Measurements from ENCODE around the gene PRODH2. TPM values are rescaled to one million over a fixed set of nuclear protein-coding genes. Genes with fewer than 3 reads are reported as not detected.

PRODH2 gene
- total and polyA plus RNA-seq, 12 donors = 0.07 to 0.46 TPM; not detected in 10

GRCh38 chr19:35789195-35789977 lies 23.3 kb downstream of the PRODH2 start:
- no peak overlapping the region for H3K4me3 ChIP-seq
- no peaks in the 10 kb centered on the region for H3K9me3 ChIP-seq (replicated peaks in 1 of 3)
- H3K36me3 ChIP-seq (replicated peaks in 1 of 2) = no peaks in the 10 kb centered on the region
- H3K4me1 ChIP-seq (replicated peaks in 1 of 2) = no peaks in the 10 kb centered on the region
- no peak overlapping the region for H3K27ac ChIP-seq
- WGBS, 4 donors = 83 to 90% (median 89%) methylated on average over 8 to 11 of the region's 11 CpGs
- TF ChIP-seq, protein P1, sequence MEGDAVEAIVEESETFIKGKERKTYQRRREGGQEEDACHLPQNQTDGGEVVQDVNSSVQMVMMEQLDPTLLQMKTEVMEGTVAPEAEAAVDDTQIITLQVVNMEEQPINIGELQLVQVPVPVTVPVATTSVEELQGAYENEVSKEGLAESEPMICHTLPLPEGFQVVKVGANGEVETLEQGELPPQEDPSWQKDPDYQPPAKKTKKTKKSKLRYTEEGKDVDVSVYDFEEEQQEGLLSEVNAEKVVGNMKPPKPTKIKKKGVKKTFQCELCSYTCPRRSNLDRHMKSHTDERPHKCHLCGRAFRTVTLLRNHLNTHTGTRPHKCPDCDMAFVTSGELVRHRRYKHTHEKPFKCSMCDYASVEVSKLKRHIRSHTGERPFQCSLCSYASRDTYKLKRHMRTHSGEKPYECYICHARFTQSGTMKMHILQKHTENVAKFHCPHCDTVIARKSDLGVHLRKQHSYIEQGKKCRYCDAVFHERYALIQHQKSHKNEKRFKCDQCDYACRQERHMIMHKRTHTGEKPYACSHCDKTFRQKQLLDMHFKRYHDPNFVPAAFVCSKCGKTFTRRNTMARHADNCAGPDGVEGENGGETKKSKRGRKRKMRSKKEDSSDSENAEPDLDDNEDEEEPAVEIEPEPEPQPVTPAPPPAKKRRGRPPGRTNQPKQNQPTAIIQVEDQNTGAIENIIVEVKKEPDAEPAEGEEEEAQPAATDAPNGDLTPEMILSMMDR (IDR thresholded peaks at IDR 0.05) = no peak
- TF ChIP-seq POLR2A (IDR thresholded peaks at IDR 0.05) = no peak
- DNase-seq = no peak
- intact Hi-C loops (cut with DNase I) = no loop called here
- no peaks in the 10 kb centered on the region for H3K27me3 ChIP-seq

- Histone ChIP-seq H3K4me1 (replicated peaks in 1 of 2) (no peaks in the 10 kb centered on the region), H3K4me3 (no peak overlapping the region), H3K27ac (no peak overlapping the region), H3K36me3 (replicated peaks in 1 of 2) (no peaks in the 10 kb centered on the region), H3K9me3 (replicated peaks in 1 of 3) (no peaks in the 10 kb centered on the region), H3K27me3 (no peaks in the 10 kb centered on the region)
- WGBS, 4 donors = 80 to 85% (median 83%) methylated on average over 6 to 12 of the region's 12 CpGs
- intact Hi-C loops (cut with DNase I) = no loop called here
- TF ChIP-seq, protein P1 (IDR thresholded peaks at IDR 0.05) = no peak
- TF ChIP-seq POLR2A (IDR thresholded peaks at IDR 0.05) = no peak
- DNase-seq = no peak
Measured at GRCh38 chr19:35788205-35788960, 24.3 kb downstream of the PRODH2 start.

DNA sequence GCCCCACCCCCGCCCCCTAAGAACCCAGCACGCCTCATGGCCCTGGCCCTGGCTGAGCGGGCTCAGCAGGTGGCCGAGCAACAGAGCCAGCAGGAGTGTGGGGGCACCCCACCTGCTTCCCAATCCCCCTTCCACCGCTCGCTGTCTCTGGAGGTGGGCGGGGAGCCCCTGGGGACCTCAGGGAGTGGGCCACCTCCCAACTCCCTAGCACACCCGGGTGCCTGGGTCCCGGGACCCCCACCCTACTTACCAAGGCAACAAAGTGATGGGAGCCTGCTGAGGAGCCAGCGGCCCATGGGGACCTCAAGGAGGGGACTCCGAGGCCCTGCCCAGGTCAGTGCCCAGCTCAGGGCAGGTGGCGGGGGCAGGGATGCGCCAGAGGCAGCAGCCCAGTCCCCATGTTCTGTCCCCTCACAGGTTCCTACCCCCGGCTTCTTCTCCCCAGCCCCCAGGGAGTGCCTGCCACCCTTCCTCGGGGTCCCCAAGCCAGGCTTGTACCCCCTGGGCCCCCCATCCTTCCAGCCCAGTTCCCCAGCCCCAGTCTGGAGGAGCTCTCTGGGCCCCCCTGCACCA lies 25.3 kb downstream of the PRODH2 start:
- DNase-seq = no peak
- WGBS, 4 donors = 95 to 100% (median 98%) methylated on average over 4 to 15 of the region's 15 CpGs; no CpG with 5 or more reads in 1 of the 4 donors
- no peaks in the 10 kb centered on the region for H3K36me3 ChIP-seq (replicated peaks in 1 of 2)
- H3K9me3 ChIP-seq (replicated peaks in 1 of 3) = no peaks in the 10 kb centered on the region
- no peak overlapping the region for H3K4me3 ChIP-seq
- intact Hi-C loops (cut with DNase I) = no loop called here
- no peak for TF ChIP-seq POLR2A (IDR thresholded peaks at IDR 0.05)
- TF ChIP-seq, protein P1 (IDR thresholded peaks at IDR 0.05) = no peak
- no peaks in the 10 kb centered on the region for H3K27me3 ChIP-seq
- H3K4me1 ChIP-seq (replicated peaks in 1 of 2) = no peaks in the 10 kb centered on the region
- H3K27ac ChIP-seq = no peak overlapping the region
